DOHH2 (cell line): ENCODE measurements around the gene DNAH14.

ENCODE experiments used
- CTCF ChIP-seq: fragments of 200-600 bp; sonication (generic); IDR thresholded peaks from one replicate; pipeline ENCODE4 v1.5.1; 2014; ENCODE audit warnings: antibody characterized with exemption, mild to moderate bottlenecking, low read depth, low read length; ENCODE audit not compliant: poor library complexity, severe bottlenecking
- EZH2phosphoT487 ChIP-seq: fragments of 200-600 bp; sonication (generic); IDR thresholded peaks from 2 replicates; pipeline ENCODE4 v1.6.1; 2017; ENCODE audit warnings: borderline replicate concordance, mild to moderate bottlenecking, antibody characterized with exemption, low read length, moderate library complexity, mixed read lengths

GRCh38 chr1:225300381-225300780 is 370.9 kb downstream of the DNAH14 start:
- no peak for TF ChIP-seq CTCF
- no peak for TF ChIP-seq EZH2phosphoT487
